Fibroblast of skin of abdomen (primary cell): ENCODE measurements around the gene CFAP65.

Experiments used
- DNase-seq: peaks from one replicate; pipeline ENCODE4 v3.0.0-alpha.2; 2013

Gene CFAP65

DNA sequence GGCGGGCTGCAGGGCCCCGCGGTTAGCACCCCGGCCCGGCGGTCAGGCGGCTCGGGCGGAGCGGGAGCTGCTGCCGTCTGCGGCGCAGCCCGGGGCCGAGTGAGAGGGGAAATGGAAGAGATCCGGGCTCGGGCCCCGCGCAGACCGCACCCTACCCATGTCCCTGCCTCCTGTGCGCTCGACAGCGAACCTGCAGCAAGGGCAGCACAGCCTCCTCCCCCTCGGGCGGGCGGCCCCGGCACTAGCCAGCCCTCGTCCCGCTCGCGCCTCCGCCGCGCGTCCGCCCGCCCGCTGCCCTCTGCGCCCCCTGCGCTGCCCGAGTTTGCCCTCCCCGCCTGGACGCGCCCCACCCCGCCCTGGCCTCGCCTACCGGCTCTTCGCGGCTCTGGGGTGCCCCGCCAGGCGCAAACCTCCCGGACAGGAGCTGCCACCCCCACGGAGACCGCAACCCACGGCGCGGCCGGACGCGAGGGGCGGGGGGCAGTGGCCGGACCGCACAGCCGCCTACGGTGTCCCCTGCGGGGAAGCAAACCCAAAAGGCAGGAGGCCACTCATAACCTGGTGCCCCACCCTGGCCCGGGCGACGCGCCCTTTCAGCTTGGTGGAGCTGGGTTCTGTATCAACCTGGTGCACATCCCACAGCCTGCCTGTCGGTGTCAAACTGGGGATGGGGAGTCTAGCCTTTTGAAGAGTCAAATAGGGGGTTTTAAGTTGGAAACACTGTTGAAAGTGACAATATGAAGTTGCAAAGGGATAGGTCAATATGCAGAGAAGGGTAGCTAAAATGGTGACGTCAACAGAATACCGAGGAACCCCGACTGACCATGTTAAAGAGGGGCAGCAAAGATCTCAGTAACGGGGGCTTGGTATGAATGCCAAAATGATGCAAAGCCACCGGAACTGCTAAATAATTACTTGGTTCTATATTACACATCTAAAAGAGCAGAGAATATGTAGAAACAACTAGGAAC is 19.8 kb upstream of the CFAP65 start, which contains the start of gene IHH:
IHH (minus strand) TSS at position 101 of the 971 bp plus-strand sequence. CDS start 454 bp downstream, outside the sequence.
- no peak for DNase-seq

DNA sequence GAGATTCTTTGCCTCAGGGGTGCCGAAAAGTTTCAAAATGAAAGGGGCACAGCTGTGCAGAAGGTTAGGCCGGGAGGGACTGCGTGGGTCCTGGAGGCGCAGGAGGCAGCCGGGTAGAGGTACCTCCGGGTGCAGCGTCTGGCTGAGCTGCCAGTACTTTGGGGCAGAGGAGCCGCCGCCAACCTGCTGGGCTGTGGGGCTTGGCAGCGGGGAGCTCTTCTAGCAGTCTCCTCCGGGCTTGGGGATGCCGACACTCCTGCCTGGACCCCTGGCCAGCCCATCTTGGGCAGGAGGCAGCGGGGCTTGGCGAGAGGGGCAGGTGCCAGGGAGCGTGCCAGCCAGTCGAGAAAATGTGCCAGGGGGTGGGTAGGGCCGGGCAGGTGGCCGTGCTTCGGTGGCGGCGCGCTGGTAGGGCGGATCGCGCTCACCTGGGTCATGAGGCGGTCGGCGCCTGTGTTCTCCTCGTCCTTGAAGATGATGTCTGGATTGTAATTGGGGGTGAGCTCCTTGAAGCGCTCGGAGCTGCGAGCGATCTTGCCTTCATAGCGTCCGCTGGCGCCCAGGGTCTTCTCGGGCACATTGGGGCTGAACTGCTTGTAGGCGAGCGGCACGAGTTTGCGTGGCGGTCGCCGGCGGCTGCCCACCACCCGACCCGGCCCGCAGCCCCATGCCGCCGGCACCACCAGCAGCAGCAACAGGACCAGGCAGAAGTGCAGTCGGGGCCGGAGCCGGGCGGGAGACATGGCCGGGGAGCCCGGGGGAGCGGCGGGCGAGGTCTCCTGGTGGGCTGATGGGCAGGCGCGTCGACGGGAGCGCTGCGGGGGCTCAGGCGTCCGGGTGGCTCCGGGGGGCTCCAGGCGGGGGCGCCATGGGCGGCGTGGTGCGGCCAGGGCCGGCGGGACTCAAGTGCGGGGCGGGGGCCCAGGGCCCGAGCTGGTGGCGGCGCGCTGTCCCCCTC is 18.7 kb upstream of the CFAP65 start:
- no peak for DNase-seq

- DNase-seq: no peak
These were observed 18.0 kb upstream of the CFAP65 start for GRCh38 chr2:219059375-219059724.

GRCh38 chr2:219058541-219059374 is 17.4 kb upstream of the CFAP65 start:
- DNase-seq: no peak

- DNase-seq: peak; percentile 43
These were observed 16.6 kb upstream of the CFAP65 start for GRCh38 chr2:219057709-219058540.

DNA sequence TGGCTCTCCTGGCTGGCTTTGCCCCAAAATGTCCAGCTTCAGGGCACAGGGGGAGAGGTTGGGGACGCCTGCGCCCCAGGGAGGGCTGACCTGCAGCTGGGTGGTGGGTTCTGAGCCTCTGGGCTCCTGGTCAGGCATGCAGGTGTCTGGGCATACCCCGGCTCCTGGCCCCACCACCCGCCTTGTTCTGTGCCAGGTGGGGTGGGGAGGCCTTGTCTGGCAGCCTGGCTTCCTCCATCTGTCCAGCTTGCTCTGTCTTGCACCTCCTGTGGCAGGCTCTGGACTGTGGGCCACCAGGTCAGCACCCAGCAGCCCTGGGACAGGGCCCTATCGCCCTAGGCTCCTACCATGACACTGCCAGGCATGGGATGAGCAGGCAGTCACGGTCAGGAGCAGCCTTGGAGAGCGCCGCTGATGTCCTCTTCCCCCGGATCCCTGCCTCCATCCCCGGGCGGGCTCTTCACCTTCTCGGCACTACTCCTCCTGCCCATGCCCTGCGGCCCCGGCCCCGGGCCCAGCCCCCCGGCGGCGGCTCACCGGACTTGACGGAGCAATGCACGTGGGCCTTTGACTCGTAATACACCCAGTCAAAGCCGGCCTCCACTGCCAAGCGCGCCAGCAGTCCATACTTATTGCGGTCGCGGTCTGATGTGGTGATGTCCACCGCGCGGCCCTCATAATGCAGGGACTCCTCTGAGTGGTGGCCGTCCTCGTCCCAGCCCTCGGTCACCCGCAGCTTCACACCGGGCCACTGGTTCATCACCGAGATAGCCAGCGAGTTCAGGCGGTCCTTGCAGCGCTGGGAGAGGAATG is 15.8 kb upstream of the CFAP65 start:
- no peak for DNase-seq

DNA sequence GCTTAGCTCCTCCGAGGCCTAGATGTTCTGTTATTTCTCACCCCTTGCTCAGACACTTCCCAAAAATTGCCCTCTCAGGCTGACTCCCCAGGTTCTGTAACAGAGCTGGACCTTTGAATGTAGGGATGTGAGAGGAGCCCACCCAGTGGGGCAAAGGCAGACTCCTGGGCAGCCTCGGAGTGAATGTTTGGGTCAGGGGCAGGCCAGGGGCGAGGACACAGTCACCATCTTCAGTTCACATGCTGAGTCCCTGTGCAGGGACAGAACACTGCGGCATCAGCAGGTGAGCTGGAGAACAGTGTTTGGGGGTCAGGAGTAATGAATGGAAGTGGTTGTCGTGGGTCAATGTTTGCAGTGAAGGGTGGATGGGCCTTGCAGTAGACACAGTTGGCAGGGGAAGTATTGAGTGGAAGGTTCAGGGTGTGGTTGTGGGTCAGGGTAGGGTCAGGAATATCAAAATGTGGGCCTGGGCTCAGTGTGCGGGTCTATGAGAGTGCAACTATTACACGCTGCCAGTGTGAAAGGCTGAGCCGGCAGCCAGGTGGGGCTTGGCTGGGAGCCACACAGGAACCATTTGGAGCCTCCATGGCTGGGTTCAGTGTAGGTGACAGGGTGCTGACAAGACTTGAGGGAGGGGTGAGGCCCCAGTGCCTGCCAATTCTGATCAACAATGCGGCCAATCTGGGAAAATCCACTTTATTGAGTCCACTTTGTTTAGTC is 15.0 kb upstream of the CFAP65 start:
- DNase-seq: no peak

GRCh38 chr2:219054956-219055903 is 13.9 kb upstream of the CFAP65 start:
- no peak for DNase-seq

DNA sequence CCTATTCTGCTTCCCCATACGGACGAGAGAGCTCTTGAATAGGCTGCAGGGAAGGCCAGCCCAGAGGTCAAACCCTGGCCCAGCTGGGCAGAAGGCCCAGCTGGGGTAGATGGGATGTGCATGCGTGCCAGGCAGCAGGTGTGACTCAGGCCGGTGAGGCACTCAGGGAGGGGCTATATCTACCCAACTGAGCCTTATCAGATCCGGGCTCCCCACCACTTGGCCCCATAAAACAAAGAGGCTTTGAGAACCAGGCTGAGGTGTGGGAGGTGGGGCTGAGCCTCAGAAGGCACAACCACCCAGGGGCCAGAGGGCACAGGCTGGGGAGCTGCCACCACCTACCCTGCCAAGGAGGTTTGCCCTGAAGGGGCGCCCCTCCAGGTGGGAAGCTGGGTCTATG is 8.0 kb upstream of the CFAP65 start:
- no peak for DNase-seq

DNA sequence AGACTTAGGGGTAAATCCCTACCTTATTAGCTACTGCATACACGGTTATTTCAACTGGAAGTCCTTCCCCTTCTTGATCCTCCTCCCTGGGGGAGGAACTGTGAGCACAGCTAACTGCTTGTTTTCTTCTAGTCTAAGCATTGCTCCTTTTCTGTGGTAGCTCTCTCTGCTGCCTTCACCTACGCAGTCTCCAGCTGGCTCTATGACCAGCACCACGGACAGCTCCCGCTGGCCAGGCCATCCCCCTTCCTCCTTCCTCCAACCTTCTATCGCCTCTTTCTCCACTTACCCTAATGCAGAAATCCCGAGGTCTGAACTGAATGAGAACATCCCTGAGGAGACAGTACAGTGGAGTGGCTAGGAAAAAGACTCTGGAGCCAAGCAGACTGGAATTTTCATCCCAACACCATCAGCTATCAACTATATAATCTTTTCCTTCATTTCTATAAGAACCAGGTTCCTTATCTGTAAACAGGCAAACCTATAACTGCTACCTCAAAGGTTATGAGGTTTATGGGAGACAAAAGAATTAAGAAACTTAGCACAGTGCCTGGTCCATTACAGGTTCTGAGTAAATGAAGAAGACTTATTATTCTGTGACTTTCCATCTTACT is 4.7 kb upstream of the CFAP65 start:
- peak; percentile 27 for DNase-seq

GRCh38 chr2:219042750-219043149 is 1.4 kb upstream of the CFAP65 start:
- DNase-seq: no peak

- no peak for DNase-seq
These were observed 841 bp upstream of the CFAP65 start for GRCh38 chr2:219042157-219042556.

GRCh38 chr2:219038600-219038999 is 2.7 kb downstream of the CFAP65 start:
- no peak for DNase-seq

- DNase-seq: no peak
These were observed 3.4 kb downstream of the CFAP65 start for GRCh38 chr2:219037783-219038499.

GRCh38 chr2:219035942-219036341 is 5.4 kb downstream of the CFAP65 start:
- DNase-seq: no peak

GRCh38 chr2:219034823-219035222 is 6.5 kb downstream of the CFAP65 start:
- DNase-seq: no peak

GRCh38 chr2:219032051-219032745 is 9.1 kb downstream of the CFAP65 start:
- DNase-seq: no peak
